H1 (cell line): ENCODE results near the gene HIGD2A. TPM values are rescaled to one million over a fixed set of nuclear protein-coding genes. Genes with fewer than 3 reads are reported as not detected.

Experiments
- BCL11A ChIP-seq, 2 experiments: IDR thresholded peaks; one replicate each; pipeline ENCODE4 v1.6.1; 2011; ENCODE audit warnings: low read depth in 2 of 2, low read length in 2 of 2, mild to moderate bottlenecking in 2 of 2
- CBX5 ChIP-seq: fragments of 300-800, 300-1000 bp; sonication (generic); IDR thresholded peaks from 2 replicates; pipeline ENCODE4 v1.7.1; 2016; ENCODE audit warnings: antibody characterized with exemption, low read length, low read depth
- CREB1 ChIP-seq: IDR thresholded peaks from 2 replicates; pipeline ENCODE4 v1.6.1; 2012; ENCODE audit warnings: inconsistent platforms
- JUN ChIP-seq: IDR thresholded peaks from 2 replicates; pipeline ENCODE4 v1.6.1; 2011; ENCODE audit warnings: low read depth, mild to moderate bottlenecking, improper control_type of control experiment, low read length
- JUND ChIP-seq: IDR thresholded peaks from 2 replicates; pipeline ENCODE4 v1.6.1; 2011; ENCODE audit warnings: mild to moderate bottlenecking, improper control_type of control experiment, low read length
- RBBP5 ChIP-seq: IDR thresholded peaks from 2 replicates; pipeline ENCODE4 v1.7.1; 2012; ENCODE audit warnings: low read depth, mild to moderate bottlenecking, inconsistent platforms, low read length, moderate library complexity, borderline replicate concordance
- TCF12 ChIP-seq: IDR thresholded peaks from 2 replicates; pipeline ENCODE4 v1.6.1; 2011; ENCODE audit warnings: low read depth, mild to moderate bottlenecking, low read length
- polyA plus RNA-seq, 7 experiments: library from polyadenylated mRNA; depleted of rRNA in 3 of 7; stranded (reverse) in 5 of 7; unstranded in 2 of 7; fragments of >200 nt in 5 of 7; fragments of 200-250 nt in 2 of 7; gene quantifications; 1 replicate in 5 of 7; 2 replicates in 1 of 7; 4 replicates in 1 of 7; pipeline versions ENCODE4 v1.2.1 to v1.2.3, GENCODE V29; 2011 to 2013; ENCODE audit warnings: missing spikeins in 2 of 7, mixed read lengths in 2 of 7
- total RNA-seq: library from RNA; stranded (reverse); fragmentation: NEBNext Ultra II Directional; extraction: Animal tissue kit (Norgen Biotek cat#: 25700); gene quantifications from 2 replicates; pipeline ENCODE4 v1.2.1, GENCODE V29; 2021
- TF ChIP-seq, protein P1 (sequence below): IDR thresholded peaks from 2 replicates; pipeline ENCODE4 v1.6.1; 2011; ENCODE audit warnings: low read depth, mild to moderate bottlenecking, low read length; ENCODE audit not compliant: insufficient read depth
- TF ChIP-seq, protein P2 (sequence below): IDR thresholded peaks from 2 replicates; pipeline ENCODE4 v1.6.1; 2012; ENCODE audit warnings: low read length, inconsistent platforms

Gene HIGD2A
- total and polyA plus RNA-seq, 2 of the 8 experiments (the other 6 are each of a cell fraction or from before 2014, with no cell fraction given): 95.5 to 264 TPM

DNA sequence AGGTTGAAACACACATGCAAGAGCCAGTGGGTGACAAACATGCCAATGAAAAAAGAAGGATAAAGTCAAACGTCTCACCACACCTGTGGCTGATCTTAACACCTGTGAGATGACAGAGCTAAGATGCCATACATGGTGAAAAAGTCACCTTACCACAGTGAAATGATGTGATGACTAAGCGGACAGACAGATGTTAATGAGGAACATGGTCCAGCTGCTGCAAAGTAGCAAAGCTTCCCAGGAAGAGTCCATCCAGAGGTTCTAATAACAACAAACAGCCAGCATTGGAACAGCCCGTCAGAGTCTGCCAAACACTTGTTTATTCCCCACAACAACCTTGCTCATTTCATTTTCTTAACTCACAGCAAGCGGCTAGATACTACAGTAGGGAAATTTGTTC lies 28.9 kb upstream of the HIGD2A start (continued):
- TF ChIP-seq, protein P1, sequence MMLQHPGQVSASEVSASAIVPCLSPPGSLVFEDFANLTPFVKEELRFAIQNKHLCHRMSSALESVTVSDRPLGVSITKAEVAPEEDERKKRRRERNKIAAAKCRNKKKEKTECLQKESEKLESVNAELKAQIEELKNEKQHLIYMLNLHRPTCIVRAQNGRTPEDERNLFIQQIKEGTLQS: no peak
- TF ChIP-seq JUND: no peak
- TF ChIP-seq, protein P2, sequence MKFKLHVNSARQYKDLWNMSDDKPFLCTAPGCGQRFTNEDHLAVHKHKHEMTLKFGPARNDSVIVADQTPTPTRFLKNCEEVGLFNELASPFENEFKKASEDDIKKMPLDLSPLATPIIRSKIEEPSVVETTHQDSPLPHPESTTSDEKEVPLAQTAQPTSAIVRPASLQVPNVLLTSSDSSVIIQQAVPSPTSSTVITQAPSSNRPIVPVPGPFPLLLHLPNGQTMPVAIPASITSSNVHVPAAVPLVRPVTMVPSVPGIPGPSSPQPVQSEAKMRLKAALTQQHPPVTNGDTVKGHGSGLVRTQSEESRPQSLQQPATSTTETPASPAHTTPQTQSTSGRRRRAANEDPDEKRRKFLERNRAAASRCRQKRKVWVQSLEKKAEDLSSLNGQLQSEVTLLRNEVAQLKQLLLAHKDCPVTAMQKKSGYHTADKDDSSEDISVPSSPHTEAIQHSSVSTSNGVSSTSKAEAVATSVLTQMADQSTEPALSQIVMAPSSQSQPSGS: no peak
- TF ChIP-seq JUN: no peak
- TF ChIP-seq TCF12: no peak
- no peak for TF ChIP-seq CBX5
- TF ChIP-seq BCL11A (IDR thresholded peaks at IDR 0.05; ENCODE audit: low read depth in 2 of 2, low read length in 2 of 2): no peak
- TF ChIP-seq CREB1: no peak
- no peak for TF ChIP-seq RBBP5
